Heart right ventricle (tissue), 16 donors: ENCODE data around the gene DHRSX. TPM values are rescaled to one million over a fixed set of nuclear protein-coding genes. Genes with fewer than 3 reads are reported as not detected.

ENCODE experiments used
- ATAC-seq, 8 donors: fragments of 200-7000 bp; cut with Tn5 transposase; one replicate each; pipeline ENCODE4 v1.9.1; 2020; ENCODE audit warnings: mild to moderate bottlenecking in 8 of 8, moderate library complexity in 8 of 8, moderate number of reproducible peaks in 1 of 8
- DNase-seq, 2 donors: peaks; one replicate each; pipeline ENCODE4 v3.0.0-alpha.2; 2020
- H3K27ac ChIP-seq, 10 donors: fragments of 200-600 bp; sonication (generic) in 2 of 10; one replicate each; pipeline versions ENCODE4 v1.5.0 to v1.8.0; 2020 to 2022; ENCODE audit warnings: mild to moderate bottlenecking in 3 of 10
- H3K27me3 ChIP-seq, 7 donors: fragments of 200-600 bp; one replicate each; pipeline ENCODE4 v1.8.0; 2021 to 2022; ENCODE audit warnings: mild to moderate bottlenecking in 2 of 7
- H3K36me3 ChIP-seq, 9 donors: fragments of 200-600 bp; sonication (generic) in 1 of 9; one replicate each; pipeline versions ENCODE4 v1.5.0 to v1.8.0; 2020 to 2022; ENCODE audit warnings: mild to moderate bottlenecking in 2 of 9
- H3K4me1 ChIP-seq, 9 donors: fragments of 200-600 bp; sonication (generic) in 1 of 9; one replicate each; pipeline versions ENCODE4 v1.5.0 to v1.8.0; 2020 to 2022; ENCODE audit warnings: mild to moderate bottlenecking in 4 of 9
- H3K4me3 ChIP-seq, 10 donors: fragments of 200-600 bp; sonication (generic) in 2 of 10; one replicate each; pipeline versions ENCODE4 v1.5.0 to v1.8.0; 2020 to 2022; ENCODE audit warnings: mild to moderate bottlenecking in 7 of 10, moderate library complexity in 2 of 10
- H3K9me3 ChIP-seq, 11 donors: fragments of 200-600 bp in 10 of 11; sonication (generic) in 2 of 11; one replicate each; pipeline versions ENCODE4 v1.5.0 to v1.8.0; 2013 to 2022; ENCODE audit warnings: mild to moderate bottlenecking in 2 of 11, control low read depth in 1 of 11, moderate library complexity in 1 of 11
- CTCF ChIP-seq, 9 donors: fragments of 200-600 bp; sonication (generic) in 2 of 9; IDR thresholded peaks; one replicate each; pipeline versions ENCODE4 v1.5.0 to v1.8.0; 2021 to 2022; ENCODE audit warnings: antibody characterized with exemption in 9 of 9, mild to moderate bottlenecking in 5 of 9, moderate library complexity in 1 of 9
- WGBS, 2 donors: extraction: QIAGEN DNeasy Blood & Tissue Kit; methylation state at CpG; one replicate each; pipeline ENCODE4 v1.1.7; 2013; ENCODE audit warnings: inconsistent platforms in 1 of 2; 5-methylcytosine and 5-hydroxymethylcytosine counted together
- intact Hi-C, 10 donors: fragments of 100-400 bp; cut with DNase I; formaldehyde crosslinking; loops; one replicate each; pipeline versions ENCODE4 v1.11.1 to v1.14.2; 2022
- polyA plus RNA-seq, 2 donors: library from polyadenylated mRNA; stranded (reverse); fragments of 200-250 nt; gene quantifications; one replicate each; pipeline ENCODE4 v1.2.3, GENCODE V29; 2013
- total RNA-seq, 10 donors: library from RNA; stranded (reverse); fragmentation: NEBNext Ultra II Directional in 3 of 10; extraction: Animal tissue kit (Norgen Biotek cat#: 25700) in 3 of 10; gene quantifications; one replicate each; pipeline versions ENCODE4 v1.2.1 to v1.2.4, GENCODE V29; 2021 to 2023
- donor health status: Arrhythmogenic right ventricular cardiomyopathy.
- donor health status: ischemic (EF 13 %, LVEDD 7.1; RV severe dilation, severe dysfunction).
- donor health status: healthy with polysubstance abuse.
- donor health status: DM: no; HTN: yes; CAD: no.
- donor health status: DM: no; HTN: no; CAD: no.
- donor health status: ischemic (EF 25% LVEDD 6.9; RV normal size, moderate dysfunction).
- donor health status: ischemic (EF 25% LVEDD 5.7; RV mildly dilated, moderate dysfunction).
- donor health status: healthy.
- donor health status: DM: yes; HTN: yes; CAD: no.
- donor health status: Ischemic cardiomyopathy.
- donor health status: ischemic (EF 35%, LVEDD 5.7; RV mildly dilated, moderate dysfunction).
- donor health status: nonischemic (EF 11% LVEDD 7.7; RV severe dilation, severe dysfunction).
- donor health status: DM: yes; HTN: yes; CAD: no.
- donor health status: PGD.
- donor health status: ischemic (EF 29% LVEDD 5.4; RV normal size, mild dysfunction).
- donor health status: nonischemic (EF 23%, LVEDD 6.1; RV moderate dilation, normal function).

The DHRSX gene
- total and polyA plus RNA-seq, 12 donors: 13.8 to 35.9 (median 26.2) TPM

DNA sequence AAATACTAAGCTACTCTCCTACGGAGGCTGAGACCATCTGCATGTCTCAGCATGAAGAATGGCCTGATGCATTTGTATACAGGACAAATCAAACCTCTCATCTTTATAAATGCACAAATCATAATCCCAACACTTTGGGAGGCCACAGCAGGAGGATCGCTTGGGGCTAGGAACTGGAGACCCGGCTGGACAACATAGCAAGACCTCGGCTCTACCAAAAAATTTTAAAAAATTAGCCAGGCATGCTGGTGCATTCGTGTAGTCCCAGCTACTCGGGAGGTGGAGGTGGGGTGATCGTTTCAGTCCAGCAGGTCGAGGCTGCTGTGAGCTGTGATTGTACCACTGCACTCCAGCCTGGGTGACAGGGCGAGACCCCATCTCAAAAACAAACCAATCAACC, 262.8 kb downstream of the DHRSX start:
- no peak for TF ChIP-seq CTCF (IDR thresholded peaks at IDR 0.05)
- no peak overlapping the region for H3K27ac ChIP-seq
- H3K4me3 ChIP-seq: no peak overlapping the region
- whole genome bisulfite sequencing, 2 donors: 95 to 97% methylated on average over 9 of the region's 9 CpGs
- intact Hi-C loops: no loop called here
- H3K9me3 ChIP-seq: peaks cover 0 to 5% (median 0%) of the 10 kb centered on the region in 11 donors
- DNase-seq (no peak), ATAC-seq (no peak)
- peaks cover 0 to 39% (median 11%) of the 10 kb centered on the region in 9 donors for H3K36me3 ChIP-seq
- no peaks in the 10 kb centered on the region for H3K4me1 ChIP-seq
- no peaks in the 10 kb centered on the region for H3K27me3 ChIP-seq

GRCh38 chrX:2231570-2232192, 269.1 kb downstream of the DHRSX start:
- no peak for ATAC-seq

GRCh38 chrX:2230457-2230856, 270.3 kb downstream of the DHRSX start:
- Histone ChIP-seq H3K27ac (no peak overlapping the region), H3K4me3 (no peak overlapping the region), H3K36me3 (peaks cover 0 to 18% (median 3%) of the 10 kb centered on the region in 9 donors), H3K27me3 (no peaks in the 10 kb centered on the region), H3K4me1 (no peaks in the 10 kb centered on the region), H3K9me3 (peaks cover 0 to 15% (median 0%) of the 10 kb centered on the region in 11 donors)
- no peak for DNase-seq
- TF ChIP-seq CTCF (IDR thresholded peaks at IDR 0.05): no peak
- ATAC-seq: no peak
- 98% methylated on average over 4 of the region's 4 CpGs for WGBS, 2 donors
- intact Hi-C loops: no loop called here

More at GRCh38 chrX:2231570-2232192, 269.1 kb downstream of the DHRSX start:
- Histone ChIP-seq H3K4me1 (no peaks in the 10 kb centered on the region), H3K9me3 (peaks cover 0 to 15% (median 0%) of the 10 kb centered on the region in 11 donors), H3K4me3 (no peak overlapping the region), H3K27ac (no peak overlapping the region), H3K27me3 (no peaks in the 10 kb centered on the region), H3K36me3 (peaks cover 0 to 18% (median 3%) of the 10 kb centered on the region in 9 donors)
- DNase-seq: no peak
- 96 to 98% methylated on average over 2 of the region's 2 CpGs for WGBS, 2 donors
- no peak for TF ChIP-seq CTCF (IDR thresholded peaks at IDR 0.05)
- intact Hi-C loops: no loop called here

DNA sequence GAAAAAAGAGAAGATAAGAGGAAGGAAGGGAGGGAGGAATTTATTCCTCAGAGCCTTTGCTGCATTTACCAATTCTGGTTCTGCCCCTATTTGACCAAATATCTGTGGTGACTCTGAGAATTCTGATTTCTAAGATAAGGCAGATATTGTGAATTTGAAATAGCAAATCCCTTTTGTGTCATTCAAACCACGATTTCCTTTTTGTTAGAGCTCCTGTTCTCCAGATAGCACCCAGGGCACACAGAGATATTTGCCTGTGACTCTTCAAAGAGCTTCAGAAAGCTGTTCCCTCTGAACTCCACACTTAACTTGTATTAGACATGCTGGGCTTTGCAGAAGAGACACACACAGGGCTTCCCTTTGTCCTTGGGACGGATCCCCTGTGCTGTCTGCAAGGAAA, 272.2 kb downstream of the DHRSX start:
- WGBS, 2 donors: 69 to 73% methylated on average over 2 of the region's 2 CpGs
- TF ChIP-seq CTCF (IDR thresholded peaks at IDR 0.05): no peak
- intact Hi-C loops: no loop called here
- Histone ChIP-seq H3K27ac (no peak overlapping the region), H3K4me1 (no peaks in the 10 kb centered on the region), H3K27me3 (no peaks in the 10 kb centered on the region), H3K36me3 (peaks cover 0 to 26% (median 3%) of the 10 kb centered on the region in 9 donors), H3K4me3 (no peak overlapping the region), H3K9me3 (peaks cover 0 to 15% (median 0%) of the 10 kb centered on the region in 11 donors)
- no peak for DNase-seq
- ATAC-seq: no peak
